NCI-H187 (cell line): ENCODE data around the gene B3GALT2.
"Not testable (repeated sequence)": the region's sequence is repeated elsewhere in the genome, so short reads cannot be mapped to it uniquely, and the experiment has no call there.

Experiments used
- DNase-seq, 2 experiments: peaks; one replicate each; lab custom pipeline; 2025; lab: John Stamatoyannopoulos, UW

The B3GALT2 gene, protein sequence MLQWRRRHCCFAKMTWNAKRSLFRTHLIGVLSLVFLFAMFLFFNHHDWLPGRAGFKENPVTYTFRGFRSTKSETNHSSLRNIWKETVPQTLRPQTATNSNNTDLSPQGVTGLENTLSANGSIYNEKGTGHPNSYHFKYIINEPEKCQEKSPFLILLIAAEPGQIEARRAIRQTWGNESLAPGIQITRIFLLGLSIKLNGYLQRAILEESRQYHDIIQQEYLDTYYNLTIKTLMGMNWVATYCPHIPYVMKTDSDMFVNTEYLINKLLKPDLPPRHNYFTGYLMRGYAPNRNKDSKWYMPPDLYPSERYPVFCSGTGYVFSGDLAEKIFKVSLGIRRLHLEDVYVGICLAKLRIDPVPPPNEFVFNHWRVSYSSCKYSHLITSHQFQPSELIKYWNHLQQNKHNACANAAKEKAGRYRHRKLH

GRCh38 chr1:193185901-193186731, at the start of gene B3GALT2:
Gene B3GALT2 (minus strand): TSS chr1:193186613. CDS start chr1:193181562, 5,051 bp downstream.
- no peak for DNase-seq

GRCh38 chr1:193234530-193234929, 48.1 kb upstream of the B3GALT2 start:
- DNase-seq = no peak

DNA sequence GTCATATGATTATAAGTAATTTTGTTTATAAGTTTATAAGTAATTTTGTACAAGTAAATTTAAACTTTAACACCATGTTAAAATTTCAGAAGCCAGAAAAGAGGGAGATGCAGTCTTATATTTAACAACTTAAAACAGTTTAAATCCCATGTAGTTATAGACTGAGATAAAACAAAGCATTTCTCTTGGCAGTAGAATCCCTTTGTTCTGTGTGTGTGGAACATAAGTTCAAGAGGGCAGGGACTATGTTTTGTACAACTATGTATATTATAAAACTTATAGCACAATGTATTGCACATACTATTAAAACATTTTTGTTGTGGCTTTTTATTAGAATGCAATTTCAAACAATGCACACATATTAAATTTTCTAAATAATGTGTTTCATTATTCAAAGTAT, 44.7 kb upstream of the B3GALT2 start:
- not testable (repeated sequence) for DNase-seq

- no peak for DNase-seq
Measured at GRCh38 chr1:193229136-193229535, 42.7 kb upstream of the B3GALT2 start.

DNA sequence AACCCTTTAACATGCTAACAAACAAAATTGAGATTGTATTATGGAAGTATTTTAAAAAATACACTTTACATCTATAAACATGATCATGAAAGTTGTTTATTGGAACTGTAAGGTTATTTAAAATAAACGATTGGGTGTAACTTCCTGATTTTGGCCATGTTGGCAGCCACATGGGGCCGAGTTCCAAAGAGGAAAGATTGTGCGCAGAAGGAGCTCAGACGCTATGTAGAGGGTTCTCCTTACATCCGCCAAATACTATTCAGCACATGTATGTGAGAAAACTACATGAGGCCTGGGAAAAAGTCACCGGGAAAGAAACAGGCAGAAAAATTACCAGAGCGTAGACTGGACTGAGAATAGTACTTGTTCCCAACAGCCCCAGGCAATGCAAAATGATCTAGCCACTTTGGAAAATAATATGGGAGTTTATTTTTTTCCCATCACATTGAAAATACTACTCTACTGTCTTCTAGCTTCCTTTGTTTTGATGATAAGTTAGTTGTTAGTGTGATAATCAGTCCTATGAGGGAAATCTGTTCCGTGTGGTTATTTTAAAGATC, 35.7 kb upstream of the B3GALT2 start:
- no peak for DNase-seq

GRCh38 chr1:193221651-193222050, 35.2 kb upstream of the B3GALT2 start:
- DNase-seq = no peak

DNA sequence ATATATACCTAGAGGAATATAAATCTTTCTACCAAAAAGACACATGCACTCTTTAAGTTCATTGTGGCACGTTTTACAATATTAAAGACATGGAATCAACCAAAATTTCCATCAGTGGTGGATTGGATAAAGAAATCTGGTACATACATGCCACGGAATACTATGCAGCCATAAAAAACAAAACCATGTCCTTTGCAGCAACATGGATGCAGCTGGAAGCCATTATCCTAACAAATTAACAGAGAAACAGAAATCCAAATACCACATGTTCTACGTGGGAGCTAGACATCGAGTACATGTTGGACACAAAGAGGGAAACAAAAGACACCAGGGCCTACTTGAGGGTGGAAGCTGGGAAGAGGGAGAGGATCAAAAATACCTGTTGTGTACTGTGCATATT, 33.0 kb upstream of the B3GALT2 start:
- DNase-seq = no peak

- DNase-seq = no peak
Measured at GRCh38 chr1:193216920-193217319, 30.5 kb upstream of the B3GALT2 start.

GRCh38 chr1:193213998-193214397, 27.6 kb upstream of the B3GALT2 start:
- no peak for DNase-seq

GRCh38 chr1:193212637-193213036, 26.2 kb upstream of the B3GALT2 start:
- DNase-seq = no peak

DNA sequence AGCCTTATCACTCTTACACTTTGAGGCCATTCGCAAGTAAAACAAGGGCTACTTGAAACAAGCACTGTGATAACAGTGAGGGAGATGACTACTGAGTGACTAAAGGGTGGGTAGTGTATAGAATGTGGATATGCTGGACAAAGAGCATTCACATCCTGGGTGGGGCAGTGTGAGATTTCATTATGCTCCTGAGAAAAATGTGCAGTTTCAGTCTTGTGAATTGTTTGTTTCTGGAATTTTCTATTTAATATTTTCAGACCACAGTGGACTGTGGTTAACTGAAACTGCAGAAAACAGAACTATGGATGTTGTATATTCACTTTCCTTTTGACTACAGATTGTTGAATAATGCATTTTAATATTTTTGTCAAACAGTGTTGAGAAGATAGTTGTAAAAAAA, 25.1 kb upstream of the B3GALT2 start:
- DNase-seq = no peak

DNA sequence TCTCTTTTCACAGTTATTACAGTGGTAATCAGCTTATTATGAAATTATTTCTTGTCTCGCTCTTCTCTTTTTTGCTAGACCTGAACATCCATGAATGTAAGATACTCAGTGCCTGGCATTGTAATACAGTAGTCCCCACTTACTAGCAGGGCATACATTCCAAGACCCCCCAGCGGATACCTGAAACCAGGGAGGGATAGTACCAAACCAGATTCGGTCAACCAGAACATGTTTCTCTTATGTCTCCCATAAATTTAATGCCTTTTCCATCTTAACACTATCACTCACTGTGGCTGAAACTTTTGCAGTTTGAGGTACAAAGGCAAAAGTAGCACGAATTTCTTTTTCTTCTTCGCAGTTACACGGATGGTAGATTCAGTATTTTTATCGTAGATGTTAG, 24.6 kb upstream of the B3GALT2 start:
- DNase-seq = no peak

GRCh38 chr1:193201021-193201420, 14.6 kb upstream of the B3GALT2 start:
- no peak for DNase-seq

- DNase-seq = no peak
Measured at GRCh38 chr1:193199940-193200339, 13.5 kb upstream of the B3GALT2 start.

GRCh38 chr1:193192586-193192985, 6.2 kb upstream of the B3GALT2 start:
- DNase-seq = no peak

- no peak for DNase-seq
Measured at GRCh38 chr1:193190096-193190744, 3.8 kb upstream of the B3GALT2 start.

DNA sequence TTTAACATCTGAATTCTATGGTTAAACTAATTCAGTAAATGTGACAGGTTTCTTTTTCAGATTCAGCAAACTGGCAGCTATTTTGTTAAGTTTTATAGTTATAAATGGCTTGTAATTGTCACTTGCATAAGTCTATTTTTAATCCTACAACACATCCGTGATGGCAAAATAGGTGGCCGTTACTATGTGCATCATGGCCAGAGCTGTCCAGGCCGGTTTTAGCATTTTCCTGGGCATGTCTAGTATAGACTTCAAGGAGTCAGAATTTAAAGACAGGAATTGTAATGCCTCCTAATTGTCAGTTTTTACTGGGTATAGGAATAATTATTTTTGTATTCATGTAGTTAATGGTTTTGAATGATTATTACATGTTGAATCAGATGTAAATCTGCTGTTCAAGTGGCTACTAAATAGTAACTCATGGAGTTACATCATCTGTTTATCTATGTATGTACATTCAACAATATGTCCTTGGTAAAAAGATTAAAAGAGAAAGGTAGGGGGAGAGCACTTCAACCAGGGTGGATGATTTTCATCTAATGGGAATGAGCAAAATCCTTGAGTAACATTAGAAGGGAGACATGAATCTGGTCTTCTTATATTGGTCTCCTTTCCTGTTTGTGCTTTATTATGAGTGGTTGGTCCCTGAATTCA, 3.2 kb upstream of the B3GALT2 start:
- DNase-seq = no peak

DNA sequence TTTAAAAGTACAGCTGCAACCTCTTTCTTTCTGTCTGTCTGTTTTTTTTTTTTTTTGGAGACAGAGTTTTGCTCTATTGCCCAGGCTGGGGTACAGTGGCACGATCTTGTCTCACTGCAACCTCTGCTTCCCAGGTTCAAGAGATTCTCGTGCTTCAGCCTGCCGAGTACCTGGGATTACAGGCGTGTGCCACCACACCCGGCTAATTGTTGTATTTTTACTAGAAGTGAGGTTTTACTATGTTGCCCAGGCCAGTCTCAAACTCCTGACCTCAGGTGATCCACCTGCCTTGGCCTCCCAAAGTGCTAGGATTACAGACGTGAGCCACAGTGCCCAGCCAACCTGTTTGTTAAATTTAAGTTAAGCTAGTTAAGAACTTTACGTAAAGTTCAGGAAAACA, 2.5 kb upstream of the B3GALT2 start:
- DNase-seq = not testable (repeated sequence)

DNA sequence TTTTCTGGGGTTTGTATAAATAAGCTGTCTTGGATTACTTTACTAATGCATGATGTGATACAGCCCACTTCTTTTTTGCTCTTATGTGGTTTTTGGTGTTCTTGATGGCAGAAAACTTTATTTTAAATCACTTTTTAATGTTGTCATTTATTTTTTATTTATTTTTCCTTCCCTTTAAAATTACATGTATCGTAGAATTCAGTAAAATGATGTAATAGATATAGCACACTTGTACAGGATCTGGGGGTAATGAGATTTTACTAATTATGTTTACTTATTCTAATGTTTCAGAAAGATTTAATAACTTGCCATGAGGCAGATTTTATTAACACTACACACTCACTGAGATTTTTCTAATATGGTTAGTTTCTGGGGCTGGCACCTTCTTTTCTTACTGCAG, 701 bp upstream of the B3GALT2 start:
- no peak for DNase-seq

DNA sequence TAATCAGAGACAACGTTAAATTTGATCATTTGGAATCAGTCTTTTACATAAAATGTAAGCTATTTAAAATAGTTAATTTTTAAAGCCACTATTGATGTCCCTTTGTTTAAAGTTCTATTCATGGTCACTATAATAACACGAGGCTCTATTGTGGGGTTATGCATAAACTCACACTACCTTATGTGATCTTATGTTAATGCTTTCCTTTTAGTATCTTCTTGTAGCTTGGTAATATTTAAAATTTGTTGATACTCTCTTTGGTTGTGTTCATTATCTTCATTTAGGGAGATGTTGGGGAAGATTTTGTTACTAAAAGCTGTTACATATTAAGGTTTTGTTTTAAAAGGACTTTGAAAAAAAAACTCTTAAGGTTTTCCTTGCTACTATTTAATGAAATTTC, 1.2 kb downstream of the B3GALT2 start:
- no peak for DNase-seq

DNA sequence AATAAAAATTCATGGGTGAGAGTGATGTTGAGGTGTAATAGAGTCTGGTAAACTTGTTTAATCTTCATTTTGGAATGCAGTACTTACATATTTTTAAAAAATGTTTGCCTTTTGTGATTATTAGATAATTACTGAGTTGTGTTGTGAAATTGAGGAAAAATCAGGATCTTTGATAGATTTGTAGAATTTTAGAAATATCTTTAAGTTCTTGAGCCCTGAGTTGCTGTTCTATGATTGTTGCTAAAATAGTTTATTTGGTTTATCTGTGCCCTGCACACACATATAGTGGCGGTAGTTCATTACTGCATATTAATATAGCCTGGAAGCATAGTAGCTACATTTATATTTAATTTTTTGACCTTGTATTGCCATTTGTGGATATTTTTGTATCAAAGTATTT, 1.6 kb downstream of the B3GALT2 start:
- no peak for DNase-seq
